GM19238 (cell line): ENCODE results near the gene CDK4.
"Not testable (repeated sequence)": the region's sequence is repeated elsewhere in the genome, so short reads cannot be mapped to it uniquely, and the experiment has no call there.

Experiments used
- DNase-seq: peaks from one replicate; pipeline ENCODE4 v3.0.0; 2011; ENCODE audit warnings: low spot score; ENCODE audit not compliant: insufficient read length

Gene CDK4

DNA sequence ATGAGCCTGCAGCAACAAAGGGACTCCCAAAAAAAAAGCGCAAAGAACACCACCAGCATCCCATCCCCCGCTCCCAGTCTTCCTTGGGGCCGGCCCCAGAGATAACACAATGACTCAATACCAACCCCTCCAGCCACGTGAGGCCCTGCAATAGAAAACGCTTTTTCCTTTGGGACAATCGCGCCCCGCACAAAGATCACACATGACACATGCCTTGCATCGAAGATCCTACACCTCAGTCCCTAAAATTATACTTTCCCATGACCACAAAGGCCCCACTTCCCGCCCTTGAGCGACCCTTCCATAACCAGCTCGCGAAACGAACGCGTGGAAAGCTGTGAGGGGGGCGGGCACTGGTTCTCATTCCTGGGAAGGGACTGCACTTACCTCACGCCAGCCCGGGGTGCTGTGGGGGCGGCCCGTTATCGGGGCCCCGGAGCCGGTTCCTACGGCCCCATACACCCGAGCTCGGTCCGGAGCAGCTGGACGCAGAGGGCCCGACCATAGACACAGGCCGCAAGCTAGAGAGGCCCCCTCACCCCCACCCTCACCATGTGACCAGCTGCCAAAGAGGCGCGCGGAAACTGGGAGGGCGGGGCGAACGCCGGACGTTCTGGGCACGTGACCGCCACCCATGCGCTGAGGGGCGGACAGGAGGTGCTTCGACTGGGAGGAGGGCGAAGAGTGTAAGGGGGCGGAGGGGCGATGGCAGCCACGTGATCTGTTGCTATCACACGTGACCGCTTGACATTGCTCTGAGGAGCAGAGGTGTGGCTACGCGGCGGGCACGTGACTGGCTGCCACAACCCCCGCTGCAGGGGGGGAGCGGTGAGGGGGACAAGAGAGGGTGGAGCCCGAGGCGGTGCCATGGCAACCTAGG is at the start of gene CDK4:
CDK4 (minus strand) TSS at position 523 of the 880 bp plus-strand sequence. CDS start 593 bp downstream, outside the sequence.
- DNase-seq, result peak; percentile 96

- no peak for DNase-seq
Measured at GRCh38 chr12:57800965-57801364, 48.9 kb upstream of the CDK4 start.

- DNase-seq, result no peak
Measured at GRCh38 chr12:57797933-57798332, 45.8 kb upstream of the CDK4 start.

GRCh38 chr12:57796996-57797395 is 44.9 kb upstream of the CDK4 start:
- DNase-seq, result no peak

DNA sequence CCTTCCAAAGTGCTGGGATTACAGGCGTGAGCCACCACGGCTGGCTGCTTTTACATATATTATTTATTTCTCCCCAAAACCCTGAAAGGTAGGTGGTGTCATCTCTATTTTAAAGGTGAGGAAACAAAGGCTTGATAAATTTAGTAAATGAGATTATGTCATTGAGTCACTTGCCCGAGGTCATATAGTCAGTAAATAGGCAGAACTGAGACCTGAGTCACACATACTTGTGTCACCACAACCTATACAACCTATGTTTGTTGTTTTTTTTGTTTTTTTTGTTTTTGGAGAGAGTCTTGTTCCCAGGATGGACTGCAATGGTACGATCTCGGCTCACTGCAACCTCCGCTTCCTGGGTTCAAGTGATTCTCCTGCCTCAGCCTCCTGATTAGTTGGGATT is 43.2 kb upstream of the CDK4 start:
- DNase-seq, result no peak

- no peak for DNase-seq
Measured at GRCh38 chr12:57793920-57794319, 41.8 kb upstream of the CDK4 start.

DNA sequence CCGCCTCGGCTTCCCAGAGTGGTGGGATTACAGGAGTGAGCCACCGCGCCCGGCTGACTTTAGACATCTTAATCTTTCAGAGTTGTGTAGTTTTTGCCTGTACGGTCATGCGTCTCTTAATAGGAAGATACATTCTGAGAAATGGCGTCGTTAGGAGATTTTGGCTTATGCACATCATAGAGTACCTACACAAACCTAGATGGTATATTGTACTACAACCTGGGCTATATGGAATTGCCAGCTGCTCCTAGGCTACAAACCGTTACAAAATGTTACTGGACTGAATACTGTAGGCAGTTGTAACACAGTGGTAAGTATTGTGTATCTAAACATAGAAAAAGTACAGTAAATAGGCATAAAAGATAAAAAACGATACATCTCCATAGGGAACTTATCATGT is 31.8 kb upstream of the CDK4 start:
- DNase-seq, result no peak

DNA sequence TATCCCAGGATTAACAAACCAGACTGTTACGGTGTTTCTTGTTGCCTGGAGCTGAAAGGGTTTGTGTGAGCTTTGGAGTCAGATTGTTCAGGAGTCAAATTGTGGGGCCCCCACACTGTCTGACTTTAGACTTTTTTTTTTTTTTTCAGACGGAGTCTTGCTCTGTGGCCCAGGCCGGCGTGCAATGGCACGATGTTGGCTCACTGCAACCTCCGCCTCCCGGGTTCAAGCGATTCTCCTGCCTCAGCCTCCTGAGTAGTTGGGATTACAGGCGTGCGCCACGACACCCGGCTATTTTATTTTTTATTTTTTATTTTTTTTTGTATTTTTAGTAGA is 31.3 kb upstream of the CDK4 start:
- no peak for DNase-seq

GRCh38 chr12:57782608-57783465 is 30.7 kb upstream of the CDK4 start, which contains the start of gene TSFM:
TSFM (plus strand) TSS chr12:57782787; CDS start chr12:57782802, 15 bp downstream.
- peak; percentile 74 for DNase-seq

GRCh38 chr12:57782243-57782607 is 30.1 kb upstream of the CDK4 start:
- no peak for DNase-seq

DNA sequence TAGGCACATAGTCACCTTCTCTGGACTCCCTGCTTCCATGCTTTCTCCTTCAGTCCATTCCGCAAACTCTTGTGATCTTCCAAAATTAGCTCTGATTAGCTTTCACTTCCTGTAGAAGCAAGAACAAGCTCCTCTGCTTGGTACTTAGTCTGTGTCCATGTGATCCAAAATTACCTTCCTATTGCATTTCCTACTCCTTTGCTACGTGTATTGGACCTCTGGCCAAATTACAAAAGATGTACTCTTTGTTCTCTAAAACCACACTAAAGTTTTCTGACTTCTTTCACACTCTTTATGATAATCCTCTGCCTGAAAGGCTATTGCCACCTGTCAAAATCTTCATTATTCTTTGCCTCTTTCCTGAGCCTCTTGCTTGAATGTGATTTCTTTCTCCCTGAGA is 29.7 kb upstream of the CDK4 start:
- DNase-seq, result no peak

GRCh38 chr12:57781244-57781643 is 29.1 kb upstream of the CDK4 start:
- no peak for DNase-seq

DNA sequence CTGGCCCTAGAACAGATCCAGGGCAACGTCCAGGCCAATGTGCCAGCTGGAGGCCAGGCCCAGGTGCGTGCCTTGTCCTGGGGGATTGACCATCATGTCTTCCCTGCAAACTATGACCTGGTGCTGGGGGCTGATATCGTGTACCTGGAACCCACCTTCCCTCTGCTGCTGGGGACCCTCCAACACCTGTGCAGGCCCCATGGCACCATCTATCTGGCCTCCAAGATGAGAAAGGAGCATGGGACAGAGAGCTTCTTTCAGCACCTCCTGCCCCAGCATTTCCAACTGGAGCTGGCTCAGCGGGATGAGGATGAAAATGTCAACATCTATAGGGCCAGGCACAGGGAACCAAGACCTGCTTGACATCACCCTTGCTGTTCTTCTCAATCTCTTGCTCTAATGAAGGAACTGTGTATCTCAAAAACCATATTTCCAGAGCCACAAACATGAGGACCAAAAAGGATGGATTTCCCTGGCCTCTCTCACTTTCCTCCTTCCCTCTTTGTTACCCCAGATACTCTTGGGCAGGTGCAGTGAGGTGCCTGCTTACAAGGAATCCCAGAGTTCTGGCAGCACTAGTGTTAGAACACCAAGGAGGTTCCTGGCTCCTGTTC is 28.3 kb upstream of the CDK4 start:
- DNase-seq, result no peak

DNA sequence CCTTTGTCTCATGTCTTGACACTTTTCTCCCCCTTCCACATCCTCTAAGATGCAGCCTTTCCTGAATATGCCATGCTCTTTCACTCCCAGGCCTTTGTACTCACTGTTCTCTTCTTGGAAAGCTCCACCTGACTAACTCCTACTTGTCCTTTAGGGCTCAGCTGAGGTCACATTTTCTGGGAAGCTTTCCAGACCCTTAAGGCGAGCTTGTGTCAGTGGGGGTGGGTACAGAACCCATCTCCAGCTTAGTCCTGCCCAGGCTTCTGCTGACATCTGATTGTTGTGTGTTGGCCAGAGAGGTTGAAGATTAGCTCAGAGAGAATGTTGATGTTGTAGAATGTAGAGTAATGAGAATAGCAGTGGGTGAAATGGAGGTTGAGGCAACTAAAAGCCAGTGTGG is 27.6 kb upstream of the CDK4 start:
- no peak for DNase-seq

DNA sequence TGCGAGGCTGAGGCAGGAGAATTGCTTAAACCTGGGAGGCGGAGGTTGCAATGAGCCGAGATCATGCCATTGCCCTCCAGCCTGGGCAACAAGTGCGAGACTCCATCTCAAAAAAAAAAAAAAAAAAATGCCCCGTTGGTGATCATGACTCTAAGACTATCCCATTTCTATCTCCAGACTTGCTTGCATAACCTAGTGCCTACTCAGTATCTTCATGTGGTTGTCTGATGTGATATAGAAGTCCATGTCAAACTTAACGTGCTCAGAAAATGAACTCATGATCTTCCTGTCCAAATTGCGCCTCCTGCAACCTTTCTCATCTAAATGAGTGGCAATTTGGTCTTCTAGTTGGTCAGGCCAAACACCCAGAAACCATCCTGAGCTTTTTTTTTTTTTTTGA is 25.8 kb upstream of the CDK4 start:
- DNase-seq, result no peak

GRCh38 chr12:57777367-57777766 is 25.3 kb upstream of the CDK4 start:
- no peak for DNase-seq

DNA sequence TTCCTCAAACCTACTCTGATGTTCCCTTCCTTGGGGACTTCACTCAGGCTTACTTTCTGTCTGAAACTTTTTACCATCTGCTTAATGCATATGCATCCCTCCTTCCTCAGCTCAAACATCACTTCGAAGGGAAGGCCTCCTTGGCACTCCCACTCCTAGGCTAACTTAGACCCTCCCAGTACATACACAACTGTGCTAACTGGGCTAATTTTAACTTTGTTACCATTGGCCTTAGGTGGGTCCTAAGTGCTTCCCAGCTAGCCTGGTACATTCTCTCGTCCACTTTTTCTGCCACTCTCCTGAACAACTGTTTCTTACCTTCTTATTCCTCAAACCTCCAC is 24.1 kb upstream of the CDK4 start:
- DNase-seq, result no peak

- no peak for DNase-seq
Measured at GRCh38 chr12:57775563-57776246, 23.6 kb upstream of the CDK4 start.

DNA sequence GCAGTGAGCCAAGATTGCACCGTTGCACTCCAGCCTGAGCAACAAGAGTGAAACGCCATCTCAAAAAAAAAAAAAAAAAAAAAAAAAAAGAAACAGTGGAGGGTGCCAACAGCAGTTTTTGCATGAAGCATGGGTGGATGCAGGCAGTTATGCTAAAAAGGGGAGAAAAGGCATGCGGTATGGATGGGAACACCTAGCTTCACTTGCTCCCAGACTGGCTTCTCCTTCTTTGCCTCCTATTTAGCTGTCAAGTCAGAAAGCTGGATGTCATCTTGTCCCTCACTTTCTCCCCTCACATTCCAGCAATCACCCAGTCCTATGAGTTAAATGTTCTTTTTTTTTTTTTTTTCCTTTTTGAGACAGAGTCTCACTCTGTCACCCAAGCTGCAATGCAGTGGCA is 22.9 kb upstream of the CDK4 start:
- no peak for DNase-seq

GRCh38 chr12:57774634-57775033 is 22.5 kb upstream of the CDK4 start:
- DNase-seq, result not testable (repeated sequence)

- no peak for DNase-seq
Measured at GRCh38 chr12:57772429-57773322, 20.6 kb upstream of the CDK4 start, which contains the start of gene EEF1AKMT3. EEF1AKMT3 (plus strand) TSS chr12:57772614; CDS start chr12:57772725, 111 bp downstream.
